D721Med (cell line): ENCODE measurements around the gene CEP170.

ENCODE experiments used
- DNase-seq: peaks from one replicate; pipeline ENCODE4 v3.0.0; 2011; ENCODE audit warnings: low spot score; ENCODE audit not compliant: insufficient read length
- FAIRE-seq: peaks from 2 replicates; lab custom pipeline; 2011; peaks lifted over from hg19 to GRCh38; lab: Jason Lieb, UNC
- CTCF ChIP-seq: IDR thresholded peaks from 2 replicates; pipeline ENCODE4 v1.5.1; 2012; ENCODE audit warnings: mild to moderate bottlenecking, control low read depth; ENCODE audit not compliant: insufficient read depth; ENCODE audit errors: missing control alignments

The CEP170 gene

GRCh38 chr1:243236604-243237252, 18.4 kb downstream of the CEP170 start:
- FAIRE-seq (peak; percentile 92), DNase-seq (no peak)
- no peak for TF ChIP-seq CTCF

GRCh38 chr1:243234978-243235647, 20.0 kb downstream of the CEP170 start:
- FAIRE-seq (peak; percentile 29), DNase-seq (no peak)
- TF ChIP-seq CTCF, result no peak

GRCh38 chr1:243233908-243234307, 21.2 kb downstream of the CEP170 start:
- TF ChIP-seq CTCF, result no peak
- FAIRE-seq (peak; percentile 95), DNase-seq (no peak)

DNA sequence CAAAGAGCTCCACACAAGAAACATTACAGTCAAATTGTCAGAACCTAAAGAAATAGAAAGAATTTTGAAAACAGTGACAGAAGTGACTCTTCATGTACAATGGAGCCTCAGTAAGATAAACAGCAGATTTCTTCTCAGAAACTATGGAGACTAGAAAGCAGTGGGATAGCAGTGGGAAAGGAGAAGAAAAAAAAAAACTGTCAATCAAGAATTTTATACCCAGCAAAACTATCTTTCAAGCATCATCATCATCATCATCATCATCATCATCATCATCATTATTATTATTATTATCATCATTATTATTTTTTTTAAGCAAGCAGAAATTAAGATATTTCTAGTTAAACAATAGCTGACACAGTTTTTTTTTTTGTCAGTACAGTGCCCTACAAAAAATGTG, 24.2 kb downstream of the CEP170 start:
- TF ChIP-seq CTCF, result no peak
- FAIRE-seq (no peak), DNase-seq (no peak)

DNA sequence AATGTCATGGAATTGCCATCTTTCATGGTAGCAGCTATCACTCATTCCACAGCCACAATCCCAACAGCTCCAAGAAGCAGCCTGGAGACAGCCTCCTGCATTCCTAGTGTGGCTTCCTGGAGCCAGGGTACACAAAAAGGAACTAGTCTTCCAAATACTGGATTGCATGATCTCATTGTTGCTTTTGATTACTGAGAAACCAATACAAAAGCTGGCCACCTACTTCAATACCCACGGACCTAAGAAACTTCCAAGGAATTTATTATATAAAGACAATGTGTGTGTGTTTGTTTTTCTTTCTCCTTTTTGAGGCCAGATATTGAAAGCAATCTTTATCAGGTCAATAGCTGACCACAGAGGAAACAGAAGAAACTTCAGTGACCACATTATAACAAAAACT, 25.6 kb downstream of the CEP170 start:
- DNase-seq (no peak), FAIRE-seq (peak; percentile 44)
- no peak for TF ChIP-seq CTCF

DNA sequence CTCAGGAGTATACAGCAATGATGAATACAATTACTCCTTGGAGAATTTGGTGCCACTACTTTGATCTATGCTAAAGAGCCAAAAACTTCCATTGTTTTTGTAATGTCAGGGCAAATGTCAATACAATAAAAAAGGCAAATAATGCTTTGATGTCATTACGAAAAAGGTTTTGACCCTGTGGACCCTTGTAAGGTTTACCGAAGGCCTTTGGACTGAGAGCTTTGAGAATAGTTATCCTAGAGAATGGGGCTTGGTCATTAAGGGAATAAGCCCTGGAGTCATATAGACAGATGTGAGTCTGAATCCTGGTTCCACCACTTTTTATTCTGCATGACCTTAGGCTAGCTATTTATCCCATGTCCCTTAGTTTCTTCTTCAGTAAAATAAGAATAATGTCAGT, 27.5 kb downstream of the CEP170 start:
- DNase-seq, result no peak
- no peak for TF ChIP-seq CTCF
- no peak for FAIRE-seq

- no peak for TF ChIP-seq CTCF
- FAIRE-seq (no peak), DNase-seq (no peak)
Observed at GRCh38 chr1:243218059-243218458, 37.0 kb downstream of the CEP170 start.
